Nasal cavity respiratory epithelium epithelial cell of viscerocranial mucosa (primary cell): Measurements from ENCODE around the gene PPIP5K1. TPM values are rescaled to one million over a fixed set of nuclear protein-coding genes. Genes with fewer than 3 reads are reported as not detected.

Experiments
- total RNA-seq: library from RNA; depleted of rRNA; stranded (reverse); fragments of >200 nt; gene quantifications from 2 replicates; pipeline ENCODE4 v1.2.3, GENCODE V29; 2014

PPIP5K1 gene
- 53.3 and 101 TPM in 2 replicates for total RNA-seq

GRCh38 chr15:43589778-43590466 is at the start of gene PPIP5K1:
Gene PPIP5K1 (minus strand): TSS chr15:43590208. CDS start chr15:43584504, 5,704 bp downstream.

GRCh38 chr15:43618700-43619099 is 28.7 kb upstream of the PPIP5K1 start, which contains the start of gene STRC:
Gene STRC (minus strand): TSS chr15:43618800. CDS start chr15:43618722, 78 bp downstream.

DNA sequence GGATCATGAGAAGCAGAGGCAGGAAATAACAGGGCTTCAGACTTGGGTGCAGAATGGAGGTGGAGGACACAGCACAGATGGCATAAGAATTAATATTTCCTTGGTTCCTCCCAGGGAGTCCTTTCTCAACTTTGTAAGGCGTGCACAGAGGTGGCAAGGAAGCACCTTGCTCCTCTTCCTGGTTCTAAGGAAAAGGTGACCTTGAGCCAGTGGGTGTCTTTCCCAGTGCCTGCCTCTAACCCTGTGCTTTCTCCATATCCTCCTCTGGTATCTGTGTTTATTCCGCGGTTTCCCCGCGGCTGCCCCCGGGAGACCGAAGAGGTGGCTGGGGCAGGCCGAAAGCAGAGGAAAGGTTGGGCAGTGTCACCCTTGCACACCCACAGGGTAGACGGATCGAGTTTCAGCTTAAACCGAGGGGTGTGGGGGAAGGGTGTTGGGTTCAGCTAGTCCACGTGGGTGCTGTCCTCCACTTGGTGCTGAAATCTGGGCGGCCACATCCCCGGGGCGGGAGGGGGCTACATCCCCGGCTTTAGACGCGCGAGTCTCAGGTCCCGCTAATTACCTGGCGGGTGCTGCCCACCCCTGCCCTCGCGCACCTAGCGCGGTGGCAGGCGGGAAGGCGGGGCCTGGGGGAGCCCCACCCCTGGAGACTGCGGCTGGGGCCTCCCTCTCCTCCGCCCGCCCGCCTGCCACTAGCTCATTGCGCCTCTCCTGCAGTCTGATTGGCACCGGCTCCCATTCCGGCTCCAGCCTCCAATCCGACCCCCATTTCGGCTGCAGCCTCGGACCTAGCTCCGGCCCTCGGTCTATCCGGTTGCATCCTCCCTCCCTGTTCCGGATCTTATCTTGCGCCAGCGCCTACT is 3.6 kb upstream of the PPIP5K1 start, which contains the start of gene CKMT1B:
TSS of gene CKMT1B (plus strand) at position 700 of the 863 bp plus-strand sequence. CDS start 192 bp downstream, outside the sequence.

GRCh38 chr15:43517354-43518196 is 72.4 kb downstream of the PPIP5K1 start, which contains the start of gene MAP1A:
Gene MAP1A (plus strand): TSS chr15:43517608. CDS start chr15:43521474, 3,866 bp downstream.

GRCh38 chr15:43492673-43493601 is 97.1 kb downstream of the PPIP5K1 start, which contains the start of gene TP53BP1:
Gene TP53BP1 (minus strand): TSS chr15:43493156. CDS start chr15:43493043, 113 bp downstream.

Other genes with a start within 250 kb of the PPIP5K1 start
- 42.4 and 49.6 TPM in 2 replicates for gene ZSCAN29, start 219.2 kb downstream of the PPIP5K1 start, total RNA-seq
- gene TUBGCP4, start 219.1 kb downstream of the PPIP5K1 start, total RNA-seq, result 17.8 and 22.7 TPM in 2 replicates
- 31.1 and 74.0 TPM in 2 replicates for gene TP53BP1, start 97.1 kb downstream of the PPIP5K1 start, total RNA-seq
- gene MAP1A, start 72.6 kb downstream of the PPIP5K1 start, total RNA-seq, result under 0.01 and 1.9 TPM in 2 replicates
- gene CKMT1B, start 3.8 kb upstream of the PPIP5K1 start, total RNA-seq, result 17.8 and 69.5 TPM in 2 replicates
- gene STRC, start 28.6 kb upstream of the PPIP5K1 start, total RNA-seq, result 0.34 and 0.71 TPM in 2 replicates
- gene CATSPER2, start 58.6 kb upstream of the PPIP5K1 start, total RNA-seq, result 1.4 and 6.7 TPM in 2 replicates
- 21.5 and 63.9 TPM in 2 replicates for gene CKMT1A, start 103.7 kb upstream of the PPIP5K1 start, total RNA-seq
- 223 and 333 TPM in 2 replicates for gene PDIA3, start 156.2 kb upstream of the PPIP5K1 start, total RNA-seq
- gene ELL3, start 186.8 kb upstream of the PPIP5K1 start, total RNA-seq, result 21.9 and 24.1 TPM in 2 replicates
- gene SERF2, start 202.1 kb upstream of the PPIP5K1 start, total RNA-seq, result 224 and 266 TPM in 2 replicates
- gene SERINC4, start 210.0 kb upstream of the PPIP5K1 start, total RNA-seq, result 0.07 TPM in 1 of 2 replicates, not detected in the other
- gene HYPK, start 210.4 kb upstream of the PPIP5K1 start, total RNA-seq, result 4.3 and 5.8 TPM in 2 replicates
- gene MFAP1, start 234.5 kb upstream of the PPIP5K1 start, total RNA-seq, result 28.4 and 38.1 TPM in 2 replicates
- gene WDR76, start 236.8 kb upstream of the PPIP5K1 start, total RNA-seq, result 1.4 and 1.6 TPM in 2 replicates